Glomerular endothelial cell (primary cell): ENCODE measurements around the gene HES3. TPM values are rescaled to one million over a fixed set of nuclear protein-coding genes. Genes with fewer than 3 reads are reported as not detected.

Experiments used
- DNase-seq: peaks from one replicate; pipeline ENCODE4 v3.0.0-alpha.2; 2011; ENCODE audit warnings: low read depth, low spot score; ENCODE audit errors: extremely low read depth
- total RNA-seq: library from RNA; depleted of rRNA; stranded (reverse); fragments of >200 nt; gene quantifications from 2 replicates; pipeline ENCODE4 v1.2.3, GENCODE V29; 2015

The HES3 gene
- total RNA-seq, 1 donor from 2014 or later = not detected

GRCh38 chr1:6260961-6261614 is 17.1 kb downstream of the HES3 start, which contains the start of gene GPR153:
Gene GPR153 (minus strand): TSS chr1:6261098. CDS start chr1:6254905, 6,193 bp downstream.
- no peak for DNase-seq

GRCh38 chr1:6261615-6261995 is 17.6 kb downstream of the HES3 start:
- no peak for DNase-seq

- DNase-seq = no peak
Measured at GRCh38 chr1:6262555-6263420, 18.8 kb downstream of the HES3 start.

DNA sequence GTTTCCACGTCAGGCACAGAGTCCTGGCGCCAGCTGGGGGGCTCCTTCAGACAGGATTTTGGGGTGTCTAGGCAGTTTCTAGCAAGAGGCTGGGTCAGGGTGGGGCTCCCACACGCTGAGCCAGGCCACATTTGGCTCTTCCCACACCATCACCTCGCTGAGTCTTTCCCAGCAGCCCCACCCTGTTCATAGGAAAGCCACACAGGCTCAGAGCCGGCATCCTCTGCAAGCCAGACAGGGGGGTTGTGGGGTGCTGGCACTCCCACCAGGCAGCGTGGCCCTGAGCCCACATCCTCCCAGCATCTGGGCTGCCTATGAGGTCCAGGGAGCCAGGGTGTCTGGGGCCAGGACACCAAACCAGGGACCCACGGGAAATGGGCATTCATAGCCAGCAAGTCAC is 19.7 kb downstream of the HES3 start:
- DNase-seq = no peak

DNA sequence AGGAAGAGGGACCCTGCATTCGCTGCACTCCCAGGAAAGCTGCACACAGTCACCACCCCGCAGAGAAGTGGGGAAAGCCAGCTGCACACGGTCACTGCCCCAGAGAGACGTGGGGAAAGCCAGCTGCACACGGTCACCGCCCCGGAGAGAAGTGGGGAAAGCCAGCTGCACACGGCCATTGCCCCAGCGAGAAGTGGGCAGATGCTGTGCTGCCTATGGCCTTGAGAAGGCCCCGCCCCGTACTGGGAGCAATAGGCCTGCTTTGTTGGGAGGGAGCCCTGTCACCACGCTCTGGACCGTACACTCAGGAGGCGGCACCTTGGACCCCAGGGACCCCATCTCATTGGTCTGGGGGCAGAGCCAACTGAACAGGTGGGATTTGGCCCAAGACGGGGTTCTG is 21.2 kb downstream of the HES3 start:
- DNase-seq = no peak

DNA sequence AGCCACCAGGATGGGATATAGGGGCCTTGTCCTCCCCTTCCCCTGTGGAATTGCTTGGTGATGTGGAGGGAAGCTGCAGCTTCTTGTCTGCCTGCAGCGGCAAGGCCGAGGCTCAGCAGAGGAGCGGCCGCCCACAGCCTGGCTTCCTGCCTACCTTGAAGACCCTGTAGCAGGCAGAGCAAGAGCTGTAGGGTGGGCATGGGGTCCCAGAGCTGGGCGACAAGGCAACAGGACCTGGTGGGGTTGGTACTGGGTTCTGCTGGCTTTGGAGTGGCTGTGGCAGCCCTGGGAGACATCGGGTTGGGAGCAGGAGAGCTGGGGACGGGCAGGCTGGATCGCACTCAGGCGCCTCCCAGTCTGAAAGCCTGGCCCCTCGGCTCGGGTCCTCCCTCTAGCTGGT is 22.7 kb downstream of the HES3 start:
- DNase-seq = no peak

GRCh38 chr1:6267686-6268322 is 23.8 kb downstream of the HES3 start:
- DNase-seq = no peak

- no peak for DNase-seq
Measured at GRCh38 chr1:6268415-6268814, 24.4 kb downstream of the HES3 start.

DNA sequence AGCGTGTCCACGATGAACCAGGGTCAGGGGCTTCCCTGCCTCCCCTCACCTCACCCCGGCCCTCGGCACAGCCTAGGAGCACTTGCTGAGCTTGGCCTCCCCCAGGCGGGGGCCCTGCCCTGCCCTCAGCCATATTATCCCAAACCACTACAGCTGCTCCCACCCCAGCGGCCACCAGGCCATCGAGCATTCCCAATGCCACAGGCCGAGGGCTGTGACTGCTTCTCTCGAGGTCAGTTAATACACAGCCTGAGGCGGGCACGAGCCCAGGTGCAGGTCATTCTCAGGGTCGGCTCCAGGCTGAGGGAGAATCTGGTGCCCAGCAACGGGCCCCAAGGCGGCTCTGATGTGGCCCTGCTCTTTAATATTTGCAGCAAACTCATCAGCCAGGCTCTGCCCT is 25.3 kb downstream of the HES3 start:
- DNase-seq = no peak

DNA sequence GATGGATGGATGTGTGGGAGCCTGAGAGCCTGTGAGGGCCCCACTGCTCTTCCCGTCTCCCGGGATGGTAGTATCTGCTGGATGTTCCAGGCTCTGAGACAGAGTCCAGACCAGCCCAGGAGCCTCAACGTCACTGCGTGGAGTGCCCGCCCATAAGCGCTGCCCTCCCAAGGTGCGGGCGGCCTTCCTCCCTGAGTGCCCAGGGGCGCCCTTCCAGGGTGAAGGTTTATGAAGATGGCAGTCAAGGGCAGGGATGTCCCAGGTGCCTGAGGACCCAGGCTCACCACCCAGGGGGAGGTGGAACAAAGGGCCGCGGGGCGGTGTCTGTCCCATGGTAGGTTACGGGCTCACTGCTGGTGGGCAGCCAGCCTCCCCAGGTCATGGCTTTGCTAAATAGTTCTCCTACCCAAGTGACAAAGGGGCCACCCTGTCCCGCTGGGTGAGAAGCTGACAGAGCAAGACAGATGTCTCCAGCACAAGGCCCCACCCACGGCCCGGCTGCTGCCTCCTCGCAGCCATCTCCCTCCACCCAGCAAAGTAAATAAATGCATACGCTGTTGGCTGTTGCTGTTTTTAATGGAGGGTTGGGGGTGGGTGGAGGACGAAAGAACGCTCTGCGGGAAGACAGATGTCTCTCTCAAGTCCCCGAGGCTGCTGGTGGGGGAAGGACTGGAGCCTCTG is 25.9 kb downstream of the HES3 start:
- DNase-seq = no peak

DNA sequence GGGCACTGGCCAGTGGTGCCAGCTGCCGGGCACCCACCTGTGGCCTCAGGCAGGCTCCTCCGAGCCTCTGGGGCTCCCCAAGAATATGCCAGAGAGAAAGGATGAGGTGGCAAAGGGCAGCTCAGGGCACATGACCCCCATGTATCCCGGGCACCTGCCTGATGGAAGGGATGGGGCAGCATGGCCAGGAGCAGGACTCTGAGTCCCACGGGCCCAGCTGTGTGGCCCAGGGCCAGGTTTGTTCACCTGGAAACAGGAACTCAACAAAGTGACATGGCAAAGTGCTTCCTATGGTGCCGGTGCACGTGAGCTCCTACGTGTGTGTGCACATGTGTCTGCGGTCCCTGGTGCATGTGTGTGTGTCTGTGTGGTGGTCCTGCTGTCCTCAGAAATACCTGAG is 26.4 kb downstream of the HES3 start:
- no peak for DNase-seq

GRCh38 chr1:6271006-6271405 is 27.0 kb downstream of the HES3 start:
- no peak for DNase-seq

DNA sequence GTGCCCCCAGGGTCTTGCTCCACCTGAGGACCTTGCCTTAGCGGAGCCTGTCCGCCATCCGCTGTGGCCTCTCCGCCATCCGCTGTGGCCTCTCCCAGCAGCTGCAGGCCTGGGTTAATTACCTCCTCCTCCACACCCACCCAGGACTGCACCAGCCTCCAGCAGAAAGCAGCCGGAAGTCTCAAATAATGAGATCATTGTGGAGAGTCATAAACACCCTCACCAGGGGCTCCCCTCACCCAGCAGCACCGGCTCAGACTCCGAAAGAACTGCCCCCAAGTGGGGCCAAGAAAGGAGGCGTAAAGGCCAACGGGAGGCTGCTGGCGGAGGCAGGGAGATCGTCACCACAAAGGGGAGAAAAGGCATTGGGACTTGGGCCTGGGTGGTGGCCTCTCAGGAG is 27.6 kb downstream of the HES3 start:
- no peak for DNase-seq

GRCh38 chr1:6272452-6272851 is 28.5 kb downstream of the HES3 start:
- no peak for DNase-seq

GRCh38 chr1:6272868-6273267 is 28.9 kb downstream of the HES3 start:
- no peak for DNase-seq

- no peak for DNase-seq
Measured at GRCh38 chr1:6273380-6273891, 29.5 kb downstream of the HES3 start.

DNA sequence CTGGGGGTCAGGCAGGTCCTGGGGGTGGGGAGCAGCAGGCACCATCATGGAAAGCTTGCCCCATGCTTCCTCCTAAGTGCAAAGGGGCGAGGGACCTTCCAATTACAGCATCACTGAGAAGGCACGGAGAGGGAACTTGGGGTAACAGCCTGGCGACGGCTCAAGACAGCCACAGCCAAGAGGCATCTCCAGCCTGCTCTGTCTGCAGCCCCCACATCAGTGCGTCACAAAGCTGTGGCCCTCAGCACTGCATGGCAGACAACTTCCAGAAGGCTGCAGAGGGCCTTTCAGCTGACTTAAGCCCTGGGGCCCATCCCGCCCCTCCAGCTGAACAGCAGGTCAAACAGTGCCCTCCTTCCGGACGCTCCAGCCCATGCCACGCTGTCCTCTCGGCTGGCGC is 30.1 kb downstream of the HES3 start:
- DNase-seq = no peak

GRCh38 chr1:6274622-6275139 is 30.7 kb downstream of the HES3 start:
- DNase-seq = no peak

DNA sequence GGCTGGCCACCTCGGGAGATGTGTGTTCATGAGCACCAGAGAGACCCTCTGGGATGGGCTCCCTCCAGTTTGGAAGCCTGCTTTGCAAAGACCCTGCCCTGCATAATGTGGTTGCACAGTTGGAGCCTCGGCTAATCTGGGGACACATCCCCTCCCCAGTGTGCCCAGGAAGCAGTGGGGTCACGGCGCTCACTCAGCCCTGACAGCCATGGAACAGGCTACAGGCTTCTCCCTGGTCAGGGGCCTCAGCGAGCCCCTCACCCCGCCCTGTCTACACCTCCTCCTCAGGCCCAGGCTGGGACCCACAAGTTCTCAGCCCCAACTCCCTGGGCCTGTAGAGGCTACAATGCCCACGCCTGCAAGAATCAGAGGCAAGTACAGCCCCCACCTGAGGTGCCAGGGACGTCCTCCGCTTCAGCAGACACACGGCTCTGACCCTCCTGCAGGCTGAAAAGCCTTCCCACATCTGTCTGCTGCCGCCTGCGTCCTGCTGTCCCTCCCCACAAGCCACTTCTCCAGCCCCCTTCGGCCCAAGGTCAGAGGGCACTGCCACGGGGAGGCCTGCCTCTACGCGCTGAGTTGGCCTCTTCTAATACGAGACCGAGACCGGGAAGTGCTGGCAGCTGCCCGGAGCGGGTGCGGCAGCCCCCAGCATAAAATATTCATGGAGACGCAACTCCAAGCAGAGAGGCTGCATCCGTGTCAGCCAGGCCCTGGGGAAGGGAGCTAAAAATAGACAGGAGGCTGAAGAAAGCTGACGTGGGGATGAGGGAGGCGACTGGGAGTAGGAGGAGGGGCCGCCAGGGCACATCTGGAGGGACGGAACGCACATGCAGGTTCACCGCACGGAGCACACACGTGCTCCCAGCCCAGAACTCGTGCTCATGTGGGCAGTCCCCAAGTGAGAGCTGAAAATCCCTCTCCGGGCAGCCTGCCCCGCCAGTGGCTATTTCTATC is 32.1 kb downstream of the HES3 start:
- no peak for DNase-seq
